ENCODE results near the gene ETNK2.
"Not testable (repeated sequence)": the region's sequence is repeated elsewhere in the genome, so short reads cannot be mapped to it uniquely, and the experiment has no call there.

The ETNK2 gene

DNA sequence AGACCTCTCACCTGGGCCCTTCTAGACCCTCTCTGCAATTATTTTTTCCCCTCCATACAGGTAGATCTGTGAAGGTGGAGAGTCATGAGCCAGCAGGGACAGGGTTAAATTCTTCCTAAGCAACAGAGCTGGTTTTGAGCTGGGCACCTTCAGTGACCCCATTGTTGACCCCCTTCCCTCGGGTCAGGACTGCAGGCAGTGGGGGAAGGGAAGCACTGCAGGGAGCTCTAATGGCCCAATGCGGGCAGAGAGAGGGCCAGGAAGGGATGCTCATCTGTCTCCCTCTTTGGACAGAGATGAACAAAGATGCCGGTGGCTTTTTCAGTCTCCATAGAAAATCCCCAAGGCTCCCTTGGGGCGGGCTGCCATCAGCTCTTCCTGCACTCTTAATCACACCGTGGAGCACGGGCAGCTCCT, 57.5 kb downstream of the ETNK2 start:
- DNase-seq = no peak

DNA sequence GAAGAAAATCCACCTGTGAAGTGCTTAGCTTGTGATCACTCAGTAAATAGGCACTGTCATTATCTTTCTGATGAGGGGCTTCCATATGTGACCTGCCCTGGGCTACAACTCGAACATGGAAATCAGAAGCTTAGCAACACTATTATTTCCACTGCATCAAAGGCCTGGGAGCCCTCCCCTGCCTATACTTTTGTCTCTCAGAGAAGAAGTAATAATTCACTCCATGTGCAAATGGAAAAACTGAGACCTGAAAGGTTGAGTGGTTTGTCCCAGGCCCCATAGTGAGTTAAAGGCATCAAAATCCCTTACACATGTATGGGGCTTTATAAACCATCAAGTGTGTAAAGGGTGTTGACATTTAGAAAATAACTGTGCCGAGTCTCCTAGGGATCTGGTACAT, 58.1 kb downstream of the ETNK2 start:
- DNase-seq = no peak

DNA sequence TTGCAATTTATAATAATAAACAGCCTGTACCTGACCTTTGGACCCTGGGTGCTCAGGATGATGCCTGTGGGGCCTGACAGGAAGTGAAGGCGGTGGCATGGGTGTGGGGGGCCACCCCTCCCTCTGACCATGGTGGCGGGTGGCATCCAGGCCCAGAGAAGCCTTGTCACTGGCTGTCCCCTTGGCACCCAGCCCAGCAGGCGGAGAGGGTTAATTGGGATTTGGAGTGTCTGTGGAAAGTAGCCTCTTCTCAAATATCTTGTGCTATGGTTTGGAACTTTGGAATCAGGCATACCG, 58.5 kb downstream of the ETNK2 start:
- DNase-seq = no peak

DNA sequence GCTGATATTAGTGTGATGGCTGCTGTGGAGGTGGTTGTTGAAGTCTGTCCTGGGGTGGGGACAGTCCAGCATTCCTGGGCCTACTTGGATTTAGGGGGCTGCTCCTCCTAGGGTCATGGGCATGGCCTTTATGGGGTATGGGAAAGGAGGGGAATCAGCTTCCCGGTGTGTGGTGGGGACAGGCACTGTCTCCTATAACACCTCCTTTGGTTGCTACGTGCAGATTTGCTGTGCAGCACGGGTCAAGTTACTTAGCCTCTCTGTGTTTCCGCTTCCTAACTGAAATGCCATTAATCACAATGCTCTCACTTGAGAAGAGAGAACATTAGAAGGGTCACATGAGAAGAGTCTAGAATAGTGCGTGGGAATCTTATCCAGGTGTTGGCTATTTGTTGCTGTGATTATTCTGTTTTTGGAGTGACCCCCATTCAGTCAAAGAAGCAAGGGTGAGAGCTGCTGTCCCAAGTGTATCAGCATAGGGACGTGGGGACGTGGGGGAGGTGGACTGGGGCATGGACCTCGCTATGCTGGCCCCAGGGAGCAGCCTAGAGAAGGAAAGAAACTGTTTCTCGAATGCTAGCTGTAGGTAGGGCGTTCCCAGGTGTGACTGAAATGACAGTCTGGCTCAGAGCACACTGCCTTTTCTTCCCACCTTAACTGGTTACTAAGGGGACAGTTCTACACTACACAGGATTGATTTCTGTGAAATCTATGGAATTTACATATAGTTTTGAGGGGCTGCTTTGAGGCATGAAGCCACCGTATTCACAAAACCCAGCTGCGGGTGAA, 59.0 kb downstream of the ETNK2 start:
- DNase-seq = no peak

DNA sequence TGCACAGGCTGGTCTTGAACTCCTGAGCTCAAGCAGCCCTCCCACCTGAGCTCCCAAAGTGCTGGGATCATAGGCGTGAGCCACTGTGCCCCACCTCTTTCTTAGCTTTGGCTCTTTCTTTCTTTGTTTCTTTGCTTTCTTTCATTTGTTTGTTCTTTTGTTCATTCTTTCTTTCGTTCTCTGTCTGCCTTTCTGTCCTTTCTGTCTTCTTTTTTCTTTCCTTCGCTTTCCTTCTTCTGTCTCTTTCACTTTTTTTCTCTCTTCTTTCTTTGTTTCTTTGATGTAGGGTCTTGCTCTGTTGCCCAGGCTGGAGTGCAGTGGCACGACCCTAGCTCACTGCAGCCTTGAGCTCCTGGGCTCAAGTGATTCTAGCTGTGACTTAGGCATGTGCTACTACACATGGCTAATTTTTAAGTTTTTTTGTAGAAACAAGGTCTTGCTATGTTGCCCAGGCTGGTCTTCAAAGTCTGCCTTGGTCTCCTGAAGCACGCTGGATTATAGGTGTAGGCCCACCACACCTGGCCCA, 60.0 kb downstream of the ETNK2 start:
- no peak for DNase-seq

DNA sequence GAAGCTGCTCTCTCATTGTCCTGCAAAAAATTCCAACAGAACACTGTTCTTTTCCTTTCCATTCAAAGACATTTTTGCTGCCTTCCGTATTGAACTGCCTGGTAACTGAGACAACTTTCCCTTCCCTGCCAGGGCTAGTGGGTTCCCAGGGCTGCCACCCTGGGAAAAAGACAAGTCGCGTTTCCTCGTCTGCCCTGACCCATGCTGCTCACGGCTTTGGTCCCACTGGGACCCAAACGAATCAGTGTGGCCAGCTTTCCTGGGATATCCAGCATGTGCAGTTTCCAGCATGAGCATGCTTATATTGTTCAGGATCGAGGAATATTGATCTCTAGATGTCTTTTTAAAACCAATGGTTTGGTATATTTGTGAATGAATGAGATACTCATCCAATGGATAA, 60.8 kb downstream of the ETNK2 start:
- DNase-seq = no peak

DNA sequence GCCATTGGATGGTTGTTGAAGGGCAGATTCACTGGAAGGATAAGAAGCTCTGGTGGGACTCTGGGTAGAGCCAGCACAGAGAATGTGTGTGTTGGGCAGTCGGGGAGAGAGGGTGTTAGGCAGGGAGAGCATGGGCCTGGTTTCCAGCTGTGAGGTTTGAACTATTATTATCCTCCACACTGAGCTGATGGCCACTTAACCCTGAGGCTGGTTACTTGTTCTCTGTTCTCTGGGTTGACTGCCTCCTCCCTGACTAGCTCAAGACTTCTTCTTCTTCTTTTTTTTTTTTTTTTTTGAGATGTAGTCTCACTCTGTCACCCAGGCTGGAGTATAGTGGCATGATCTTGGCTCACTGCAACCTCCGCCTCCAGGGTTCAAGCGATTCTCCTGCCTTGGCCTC, 61.7 kb downstream of the ETNK2 start:
- DNase-seq = not testable (repeated sequence)

DNA sequence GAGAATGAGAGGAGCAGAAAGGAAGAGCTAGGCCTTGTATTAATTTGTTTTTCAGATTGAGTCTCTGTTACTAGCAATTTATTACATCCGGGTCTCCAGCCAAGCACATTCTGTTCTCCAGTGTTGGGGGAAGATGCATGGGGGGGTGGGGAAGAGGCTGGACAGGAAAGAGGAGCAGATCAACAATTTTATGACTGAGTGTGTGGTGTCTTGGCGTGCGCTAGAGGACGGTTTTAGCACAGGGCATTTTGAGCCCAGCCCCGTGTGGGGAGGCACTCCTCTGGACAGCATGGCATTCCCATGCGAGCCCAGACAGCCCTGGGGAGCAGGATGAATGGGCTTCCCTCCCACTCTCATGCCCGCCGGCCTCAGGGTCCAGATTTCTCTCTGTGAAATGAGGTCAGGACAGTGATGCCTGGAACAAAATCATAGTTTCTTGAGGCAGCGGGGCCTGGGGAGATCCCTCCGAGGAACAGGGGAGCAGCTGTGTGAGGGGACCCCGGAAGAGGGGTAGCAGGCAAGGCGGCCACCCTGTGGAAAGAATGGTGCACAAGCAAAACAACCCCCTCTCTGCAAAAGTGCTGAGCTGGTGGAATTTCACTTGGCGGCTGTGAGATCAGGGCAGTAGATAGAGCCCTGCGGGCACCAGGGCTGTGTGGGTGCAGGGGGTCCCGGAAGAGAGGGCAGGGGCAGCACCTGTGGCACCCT, 62.6 kb downstream of the ETNK2 start:
- no peak for DNase-seq

DNA sequence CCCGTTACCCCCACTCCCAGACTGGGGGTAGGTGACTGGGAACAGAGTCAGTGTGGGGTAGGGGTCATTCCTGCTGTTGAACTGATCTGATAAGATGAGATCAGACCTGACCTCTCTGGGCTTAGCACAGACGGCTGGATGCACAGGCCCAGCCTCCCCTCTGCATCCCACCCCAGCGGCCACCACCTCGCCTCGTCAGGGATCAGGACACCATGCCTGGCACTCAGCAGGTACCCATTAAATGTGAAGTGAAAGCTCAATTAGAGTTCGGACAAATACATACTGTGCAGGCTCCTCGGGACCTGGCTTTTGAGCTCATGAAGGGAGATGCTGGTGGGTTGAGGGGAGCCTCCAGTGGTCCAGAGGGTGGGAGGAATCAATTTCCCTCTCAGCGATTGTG, 63.2 kb downstream of the ETNK2 start:
- DNase-seq = no peak

DNA sequence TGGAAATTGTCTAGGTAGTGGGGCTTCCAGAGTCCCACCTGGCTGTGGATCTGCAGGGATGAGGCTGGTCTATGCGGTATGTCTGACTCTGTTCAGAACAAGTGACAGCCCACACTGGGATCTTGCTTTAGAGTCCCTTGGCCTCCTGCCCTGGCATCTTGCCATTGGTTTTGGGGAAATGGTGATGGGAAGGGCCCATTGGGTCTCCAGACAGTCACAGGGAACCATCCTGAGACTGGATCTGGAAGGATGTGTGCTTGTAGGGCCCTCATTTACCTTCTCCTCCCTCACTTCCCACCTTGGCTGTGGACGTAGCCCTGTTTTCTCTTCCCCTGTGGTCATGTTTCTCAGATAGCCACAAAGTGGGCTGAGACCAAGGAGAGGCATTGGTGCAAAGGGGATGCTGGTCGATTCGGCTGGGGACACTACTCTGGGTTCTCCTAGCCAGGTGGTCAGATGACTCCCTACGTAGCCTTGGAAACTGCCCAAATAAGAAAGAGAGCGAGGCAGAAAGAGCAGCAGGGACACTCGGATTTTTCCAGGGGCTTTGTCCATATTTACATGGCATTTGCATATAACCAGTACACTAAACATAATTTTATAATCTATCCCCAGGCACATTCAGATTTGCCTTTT, 63.8 kb downstream of the ETNK2 start:
- no peak for DNase-seq

DNA sequence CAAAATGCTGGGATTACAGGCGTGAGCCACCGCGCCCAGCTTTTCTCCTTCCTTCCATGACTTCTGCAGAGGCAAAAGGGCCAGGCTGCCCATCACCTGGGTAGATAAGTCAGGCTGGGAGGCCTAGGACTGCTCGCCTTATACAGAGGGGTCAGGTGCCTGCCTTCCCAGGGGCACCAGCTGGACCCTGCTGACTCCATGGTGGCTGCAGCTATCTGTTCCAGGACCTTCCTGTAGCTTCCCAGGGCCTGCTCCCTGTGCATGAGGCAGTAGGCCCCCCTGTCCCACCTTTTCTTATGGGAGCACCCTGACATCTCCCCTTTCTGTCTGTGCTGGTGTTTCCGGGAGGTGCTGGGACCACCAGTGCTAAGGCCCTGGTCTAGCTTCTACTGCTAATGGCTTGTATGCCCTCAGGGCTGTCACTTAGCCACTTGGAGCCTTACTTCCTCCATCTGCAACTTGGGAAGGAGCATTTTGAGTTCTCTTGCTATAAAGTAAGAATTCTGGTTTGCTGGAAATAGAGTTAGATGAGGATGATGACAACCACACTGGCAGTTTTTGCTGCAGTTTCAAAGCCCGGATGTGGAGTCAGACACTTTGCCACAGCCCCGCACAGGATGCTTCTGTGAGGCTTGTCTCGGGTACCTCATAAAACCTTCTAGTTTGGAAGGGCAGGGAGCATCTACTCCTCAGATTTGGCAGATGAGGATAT, 64.5 kb downstream of the ETNK2 start:
- no peak for DNase-seq

DNA sequence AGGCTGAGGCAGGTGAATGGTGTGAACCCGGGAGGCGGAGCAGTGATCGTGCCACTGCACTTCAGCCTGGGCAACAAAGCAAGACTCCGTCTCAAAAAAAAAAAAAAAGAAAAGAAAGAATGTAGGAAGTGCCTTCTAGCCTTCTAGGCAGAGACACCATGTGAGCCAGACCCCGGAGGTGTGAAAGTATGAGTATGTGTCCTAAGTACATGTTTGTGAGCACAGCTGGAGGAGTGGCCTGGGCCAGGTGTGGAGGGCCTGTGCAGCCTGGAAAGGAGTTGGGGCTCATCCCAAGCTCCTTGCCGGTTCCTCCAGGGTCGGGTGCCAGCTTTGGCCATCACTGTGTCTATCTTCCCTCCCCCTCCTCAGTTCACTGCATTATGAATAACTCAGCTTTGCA, 66.0 kb downstream of the ETNK2 start:
- no peak for DNase-seq

DNA sequence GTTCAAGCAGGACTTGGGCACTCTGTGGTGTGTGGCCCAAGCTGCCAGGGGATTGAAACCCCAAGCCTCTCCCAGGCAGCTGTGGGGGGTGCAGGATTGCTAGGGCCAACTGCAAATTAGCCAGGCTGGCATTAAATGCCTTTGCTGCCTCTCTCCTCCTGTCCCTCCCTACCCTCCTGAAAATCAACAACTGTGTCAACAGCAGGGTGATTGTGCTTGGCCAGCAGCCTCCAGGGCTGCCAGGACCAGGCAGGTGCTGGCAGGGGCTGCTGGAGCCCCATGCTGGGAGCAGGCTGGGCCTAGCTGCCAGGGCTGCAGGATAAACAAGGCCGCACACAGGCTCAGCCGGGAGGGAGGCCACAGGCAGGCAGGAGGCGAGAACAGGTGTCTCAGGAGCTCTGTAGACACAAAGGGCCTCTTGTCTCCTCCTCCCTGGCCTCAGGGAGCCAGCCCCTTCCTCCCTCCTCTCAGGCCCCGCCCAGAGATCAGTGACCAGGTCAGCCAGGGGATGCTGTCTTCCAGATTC, 67.5 kb downstream of the ETNK2 start:
- DNase-seq = no peak

DNA sequence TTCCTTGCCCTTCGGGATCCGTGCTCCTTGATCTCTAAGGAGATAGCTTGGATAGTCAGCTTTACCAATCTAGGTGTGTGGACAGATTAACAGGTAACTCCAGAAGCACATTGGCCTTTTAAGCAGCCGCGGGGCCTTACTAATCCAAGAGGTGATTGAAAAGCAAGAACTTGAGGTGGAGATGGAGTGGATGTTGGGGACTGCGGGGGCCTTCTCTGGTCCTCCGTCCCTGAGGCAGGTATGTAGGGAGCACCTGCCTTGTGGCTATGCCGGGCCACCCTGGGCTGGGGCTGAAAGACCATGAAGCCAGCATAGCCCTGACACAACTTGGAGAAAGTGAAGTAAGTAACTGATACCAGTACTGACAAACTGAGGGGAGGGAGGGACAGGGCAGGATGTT, 68.4 kb downstream of the ETNK2 start:
- DNase-seq = no peak

DNA sequence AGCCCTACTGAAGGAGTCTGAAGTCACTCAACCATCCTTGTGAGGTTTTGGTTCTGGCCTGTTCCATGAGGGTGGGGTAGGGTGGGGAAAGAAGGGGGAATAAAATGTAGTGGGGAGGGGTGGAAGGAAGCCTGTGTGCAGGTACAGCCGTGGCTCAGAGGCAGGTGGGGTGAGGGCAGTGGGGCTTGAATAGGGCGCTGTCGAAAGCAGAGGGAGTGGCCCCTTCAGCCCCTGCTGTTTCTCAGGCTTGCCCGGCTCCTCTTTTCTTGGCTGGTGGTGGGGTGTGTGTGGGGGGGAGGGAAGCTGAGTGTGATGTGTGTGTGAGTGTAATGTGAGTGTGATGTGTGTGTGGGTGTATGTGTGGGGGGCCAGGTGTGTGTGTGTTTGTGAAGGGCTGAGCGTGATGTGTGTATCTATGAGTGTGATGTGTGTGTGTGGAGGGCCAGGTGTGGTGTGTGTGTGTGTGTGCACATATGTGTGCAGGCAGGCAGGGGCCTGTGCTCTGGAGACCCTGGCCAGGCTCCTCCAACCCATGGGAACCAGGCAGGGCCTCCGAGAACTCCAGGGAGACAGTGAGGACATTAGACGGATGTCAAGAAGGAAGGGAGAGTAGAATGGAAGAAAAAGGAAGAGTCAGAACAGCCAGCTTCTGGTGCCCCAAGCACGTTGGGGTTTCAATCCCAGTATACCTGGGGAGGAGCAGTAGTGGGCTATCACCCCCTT, 69.9 kb downstream of the ETNK2 start:
- DNase-seq = no peak

DNA sequence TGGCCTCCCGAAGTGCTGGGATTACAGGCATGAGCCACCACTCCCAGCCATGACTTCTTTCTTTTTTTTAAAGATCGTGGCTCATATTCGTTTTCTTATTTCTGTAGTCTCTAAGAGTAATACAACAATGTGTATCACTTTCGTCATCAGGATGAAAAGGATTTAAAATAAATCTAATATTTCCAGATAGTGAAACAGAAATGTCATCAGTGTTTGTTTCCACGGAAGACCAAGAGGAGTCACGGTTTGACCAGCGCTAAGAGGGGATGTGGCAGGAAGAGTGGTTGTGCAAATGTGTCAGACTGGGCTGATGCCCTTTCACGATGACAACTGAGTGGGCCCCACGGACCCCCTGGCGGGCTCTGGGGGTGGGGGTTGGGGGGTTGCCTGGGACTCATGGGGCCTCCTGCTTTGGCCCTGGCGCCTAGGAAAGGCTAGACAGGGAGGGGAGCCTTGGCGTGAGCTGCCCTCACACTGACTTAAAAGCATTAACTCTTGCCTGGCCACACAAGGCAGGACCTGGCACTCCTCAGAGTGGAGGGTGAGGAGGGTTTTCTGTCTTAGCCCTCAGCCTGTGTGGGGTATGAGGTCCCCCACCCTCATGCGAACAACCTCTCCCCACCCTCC, 70.6 kb downstream of the ETNK2 start:
- DNase-seq = no peak

All from MV-4-11 (cell line).